ENCODE measurements around the gene CAMSAP2.
A peak's percentile ranks its signal among the peaks of the same experiment; 100 is the strongest.

Gene CAMSAP2

GRCh38 chr1:200729863-200730262 lies 8.8 kb upstream of the CAMSAP2 start:
- H2AFZ ChIP-seq (ENCODE audit: low read length) = peak overlapping the region; percentile 34

GRCh38 chr1:200731654-200732332 lies 6.9 kb upstream of the CAMSAP2 start:
- H3K9ac ChIP-seq (ENCODE audit: low read length) = no peak overlapping the region
- no peaks in the 10 kb centered on the region for H3K4me1 ChIP-seq (ENCODE audit: low read length)
- H4K20me1 ChIP-seq (ENCODE audit: insufficient read depth, low read length) = no peaks in the 10 kb centered on the region
- H3K9me3 ChIP-seq (replicated peaks; ENCODE audit: insufficient read depth, low read length) = no peaks in the 10 kb centered on the region
- TF ChIP-seq CTCF (IDR thresholded peaks at IDR 0.05; ENCODE audit: low read length) = no peak
- no peak for TF ChIP-seq EZH2 (optimal IDR thresholded peaks at IDR 0.05; ENCODE audit: low read depth, low read length)
- no peak for TF ChIP-seq EZH2phosphoT487 (IDR thresholded peaks at IDR 0.05; ENCODE audit: low read length)
- H3K9me2 ChIP-seq (replicated peaks; ENCODE audit: insufficient read depth, low read length) = no peaks in the 10 kb centered on the region
- no peaks in the 10 kb centered on the region for H3K27me3 ChIP-seq (replicated peaks; ENCODE audit: insufficient read depth, low read length)
- no peak overlapping the region for H3K27ac ChIP-seq (ENCODE audit: low read length)
- H3F3A ChIP-seq (ENCODE audit: insufficient read depth, low read length) = no peaks in the 10 kb centered on the region
- no peak overlapping the region for H3K4me2 ChIP-seq (ENCODE audit: low read depth, low read length)
- H3K36me3 ChIP-seq (replicated peaks; ENCODE audit: insufficient read depth, low read length) = no peaks in the 10 kb centered on the region
- no peaks in the 10 kb centered on the region for H3K79me2 ChIP-seq (ENCODE audit: low read length)
- H2AFZ ChIP-seq (ENCODE audit: low read length) = no peak overlapping the region
- H3K4me3 ChIP-seq (ENCODE audit: low read length) = no peak overlapping the region
- DNase-seq = no peak

More at GRCh38 chr1:200729863-200730262, 8.8 kb upstream of the CAMSAP2 start:
- Histone ChIP-seq H3K4me3 (ENCODE audit: low read length) (no peak overlapping the region), H3K9ac (ENCODE audit: low read length) (no peak overlapping the region), H3K27me3 (replicated peaks; ENCODE audit: insufficient read depth, low read length) (no peaks in the 10 kb centered on the region), H4K20me1 (ENCODE audit: insufficient read depth, low read length) (no peaks in the 10 kb centered on the region), H3K9me3 (replicated peaks; ENCODE audit: insufficient read depth, low read length) (no peaks in the 10 kb centered on the region), H3F3A (ENCODE audit: insufficient read depth, low read length) (no peaks in the 10 kb centered on the region), H3K4me2 (ENCODE audit: low read depth, low read length) (peak overlapping the region; percentile 11; the same call in 1 of the 2 replicates), H3K36me3 (replicated peaks; ENCODE audit: insufficient read depth, low read length) (no peaks in the 10 kb centered on the region), H3K79me2 (ENCODE audit: low read length) (no peaks in the 10 kb centered on the region), H3K4me1 (ENCODE audit: low read length) (no peaks in the 10 kb centered on the region), H3K9me2 (replicated peaks; ENCODE audit: insufficient read depth, low read length) (no peaks in the 10 kb centered on the region), H3K27ac (ENCODE audit: low read length) (no peak overlapping the region)
- TF ChIP-seq EZH2 (optimal IDR thresholded peaks at IDR 0.05; ENCODE audit: low read depth, low read length) (no peak), CTCF (IDR thresholded peaks at IDR 0.05; ENCODE audit: low read length) (no peak), EZH2phosphoT487 (IDR thresholded peaks at IDR 0.05; ENCODE audit: low read length) (no peak)
- no peak for DNase-seq

GRCh38 chr1:200732438-200732837 lies 6.3 kb upstream of the CAMSAP2 start:
- Histone ChIP-seq H3K36me3 (replicated peaks; ENCODE audit: insufficient read depth, low read length) (no peaks in the 10 kb centered on the region), H3K79me2 (ENCODE audit: low read length) (no peaks in the 10 kb centered on the region), H3K9me2 (replicated peaks; ENCODE audit: insufficient read depth, low read length) (no peaks in the 10 kb centered on the region), H3K27me3 (replicated peaks; ENCODE audit: insufficient read depth, low read length) (no peaks in the 10 kb centered on the region), H2AFZ (ENCODE audit: low read length) (no peak overlapping the region), H3K27ac (ENCODE audit: low read length) (no peak overlapping the region), H3K4me2 (ENCODE audit: low read depth, low read length) (no peak overlapping the region), H4K20me1 (ENCODE audit: insufficient read depth, low read length) (no peaks in the 10 kb centered on the region), H3F3A (ENCODE audit: insufficient read depth, low read length) (no peaks in the 10 kb centered on the region), H3K4me3 (ENCODE audit: low read length) (no peak overlapping the region), H3K4me1 (ENCODE audit: low read length) (no peaks in the 10 kb centered on the region), H3K9me3 (replicated peaks; ENCODE audit: insufficient read depth, low read length) (no peaks in the 10 kb centered on the region), H3K9ac (ENCODE audit: low read length) (no peak overlapping the region)
- no peak for DNase-seq
- no peak for TF ChIP-seq CTCF (IDR thresholded peaks at IDR 0.05; ENCODE audit: low read length)
- no peak for TF ChIP-seq EZH2 (optimal IDR thresholded peaks at IDR 0.05; ENCODE audit: low read depth, low read length)
- no peak for TF ChIP-seq EZH2phosphoT487 (IDR thresholded peaks at IDR 0.05; ENCODE audit: low read length)
